Measurements from ENCODE around the gene OPCML.

DNA sequence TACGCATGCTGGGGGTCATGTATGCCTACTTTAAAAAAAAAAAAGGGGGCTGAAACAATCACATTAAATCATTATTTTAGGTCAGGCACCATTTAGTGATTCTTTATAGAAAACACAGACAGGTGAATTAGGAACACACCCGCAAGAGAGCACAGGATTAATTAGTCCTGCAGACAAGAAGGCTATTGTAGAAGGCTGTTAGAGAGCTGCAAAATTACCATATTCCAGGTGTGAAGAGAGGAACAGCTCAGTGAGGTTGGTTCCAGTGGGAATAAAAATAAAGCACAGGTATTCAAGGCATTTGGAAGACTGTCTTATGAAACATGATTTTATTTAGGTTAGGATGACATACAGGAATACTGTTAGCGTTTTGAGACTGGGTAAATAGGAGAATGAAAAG is 649.1 kb downstream of the OPCML start:
- TF ChIP-seq REST (IDR thresholded peaks at IDR 0.05; ENCODE audit: unreplicated experiment): no peak
- TF ChIP-seq, protein P1, sequence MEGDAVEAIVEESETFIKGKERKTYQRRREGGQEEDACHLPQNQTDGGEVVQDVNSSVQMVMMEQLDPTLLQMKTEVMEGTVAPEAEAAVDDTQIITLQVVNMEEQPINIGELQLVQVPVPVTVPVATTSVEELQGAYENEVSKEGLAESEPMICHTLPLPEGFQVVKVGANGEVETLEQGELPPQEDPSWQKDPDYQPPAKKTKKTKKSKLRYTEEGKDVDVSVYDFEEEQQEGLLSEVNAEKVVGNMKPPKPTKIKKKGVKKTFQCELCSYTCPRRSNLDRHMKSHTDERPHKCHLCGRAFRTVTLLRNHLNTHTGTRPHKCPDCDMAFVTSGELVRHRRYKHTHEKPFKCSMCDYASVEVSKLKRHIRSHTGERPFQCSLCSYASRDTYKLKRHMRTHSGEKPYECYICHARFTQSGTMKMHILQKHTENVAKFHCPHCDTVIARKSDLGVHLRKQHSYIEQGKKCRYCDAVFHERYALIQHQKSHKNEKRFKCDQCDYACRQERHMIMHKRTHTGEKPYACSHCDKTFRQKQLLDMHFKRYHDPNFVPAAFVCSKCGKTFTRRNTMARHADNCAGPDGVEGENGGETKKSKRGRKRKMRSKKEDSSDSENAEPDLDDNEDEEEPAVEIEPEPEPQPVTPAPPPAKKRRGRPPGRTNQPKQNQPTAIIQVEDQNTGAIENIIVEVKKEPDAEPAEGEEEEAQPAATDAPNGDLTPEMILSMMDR (conservative IDR thresholded peaks at IDR 0.05; ENCODE audit: low read depth in 2 of 2): no peak
- no peak for TF ChIP-seq EZH2 (IDR thresholded peaks at IDR 0.05; ENCODE audit: low read depth, unreplicated experiment)
- TF ChIP-seq POLR2AphosphoS5 (IDR thresholded peaks at IDR 0.05; ENCODE audit: low read depth): no peak
- no peak for TF ChIP-seq EZH2phosphoT487 (IDR thresholded peaks at IDR 0.05; ENCODE audit: unreplicated experiment)
- TF ChIP-seq CREB1 (CRISPR knock-in tag; IDR thresholded peaks at IDR 0.05; ENCODE audit: low read depth): no peak
- TF ChIP-seq, protein P2, sequence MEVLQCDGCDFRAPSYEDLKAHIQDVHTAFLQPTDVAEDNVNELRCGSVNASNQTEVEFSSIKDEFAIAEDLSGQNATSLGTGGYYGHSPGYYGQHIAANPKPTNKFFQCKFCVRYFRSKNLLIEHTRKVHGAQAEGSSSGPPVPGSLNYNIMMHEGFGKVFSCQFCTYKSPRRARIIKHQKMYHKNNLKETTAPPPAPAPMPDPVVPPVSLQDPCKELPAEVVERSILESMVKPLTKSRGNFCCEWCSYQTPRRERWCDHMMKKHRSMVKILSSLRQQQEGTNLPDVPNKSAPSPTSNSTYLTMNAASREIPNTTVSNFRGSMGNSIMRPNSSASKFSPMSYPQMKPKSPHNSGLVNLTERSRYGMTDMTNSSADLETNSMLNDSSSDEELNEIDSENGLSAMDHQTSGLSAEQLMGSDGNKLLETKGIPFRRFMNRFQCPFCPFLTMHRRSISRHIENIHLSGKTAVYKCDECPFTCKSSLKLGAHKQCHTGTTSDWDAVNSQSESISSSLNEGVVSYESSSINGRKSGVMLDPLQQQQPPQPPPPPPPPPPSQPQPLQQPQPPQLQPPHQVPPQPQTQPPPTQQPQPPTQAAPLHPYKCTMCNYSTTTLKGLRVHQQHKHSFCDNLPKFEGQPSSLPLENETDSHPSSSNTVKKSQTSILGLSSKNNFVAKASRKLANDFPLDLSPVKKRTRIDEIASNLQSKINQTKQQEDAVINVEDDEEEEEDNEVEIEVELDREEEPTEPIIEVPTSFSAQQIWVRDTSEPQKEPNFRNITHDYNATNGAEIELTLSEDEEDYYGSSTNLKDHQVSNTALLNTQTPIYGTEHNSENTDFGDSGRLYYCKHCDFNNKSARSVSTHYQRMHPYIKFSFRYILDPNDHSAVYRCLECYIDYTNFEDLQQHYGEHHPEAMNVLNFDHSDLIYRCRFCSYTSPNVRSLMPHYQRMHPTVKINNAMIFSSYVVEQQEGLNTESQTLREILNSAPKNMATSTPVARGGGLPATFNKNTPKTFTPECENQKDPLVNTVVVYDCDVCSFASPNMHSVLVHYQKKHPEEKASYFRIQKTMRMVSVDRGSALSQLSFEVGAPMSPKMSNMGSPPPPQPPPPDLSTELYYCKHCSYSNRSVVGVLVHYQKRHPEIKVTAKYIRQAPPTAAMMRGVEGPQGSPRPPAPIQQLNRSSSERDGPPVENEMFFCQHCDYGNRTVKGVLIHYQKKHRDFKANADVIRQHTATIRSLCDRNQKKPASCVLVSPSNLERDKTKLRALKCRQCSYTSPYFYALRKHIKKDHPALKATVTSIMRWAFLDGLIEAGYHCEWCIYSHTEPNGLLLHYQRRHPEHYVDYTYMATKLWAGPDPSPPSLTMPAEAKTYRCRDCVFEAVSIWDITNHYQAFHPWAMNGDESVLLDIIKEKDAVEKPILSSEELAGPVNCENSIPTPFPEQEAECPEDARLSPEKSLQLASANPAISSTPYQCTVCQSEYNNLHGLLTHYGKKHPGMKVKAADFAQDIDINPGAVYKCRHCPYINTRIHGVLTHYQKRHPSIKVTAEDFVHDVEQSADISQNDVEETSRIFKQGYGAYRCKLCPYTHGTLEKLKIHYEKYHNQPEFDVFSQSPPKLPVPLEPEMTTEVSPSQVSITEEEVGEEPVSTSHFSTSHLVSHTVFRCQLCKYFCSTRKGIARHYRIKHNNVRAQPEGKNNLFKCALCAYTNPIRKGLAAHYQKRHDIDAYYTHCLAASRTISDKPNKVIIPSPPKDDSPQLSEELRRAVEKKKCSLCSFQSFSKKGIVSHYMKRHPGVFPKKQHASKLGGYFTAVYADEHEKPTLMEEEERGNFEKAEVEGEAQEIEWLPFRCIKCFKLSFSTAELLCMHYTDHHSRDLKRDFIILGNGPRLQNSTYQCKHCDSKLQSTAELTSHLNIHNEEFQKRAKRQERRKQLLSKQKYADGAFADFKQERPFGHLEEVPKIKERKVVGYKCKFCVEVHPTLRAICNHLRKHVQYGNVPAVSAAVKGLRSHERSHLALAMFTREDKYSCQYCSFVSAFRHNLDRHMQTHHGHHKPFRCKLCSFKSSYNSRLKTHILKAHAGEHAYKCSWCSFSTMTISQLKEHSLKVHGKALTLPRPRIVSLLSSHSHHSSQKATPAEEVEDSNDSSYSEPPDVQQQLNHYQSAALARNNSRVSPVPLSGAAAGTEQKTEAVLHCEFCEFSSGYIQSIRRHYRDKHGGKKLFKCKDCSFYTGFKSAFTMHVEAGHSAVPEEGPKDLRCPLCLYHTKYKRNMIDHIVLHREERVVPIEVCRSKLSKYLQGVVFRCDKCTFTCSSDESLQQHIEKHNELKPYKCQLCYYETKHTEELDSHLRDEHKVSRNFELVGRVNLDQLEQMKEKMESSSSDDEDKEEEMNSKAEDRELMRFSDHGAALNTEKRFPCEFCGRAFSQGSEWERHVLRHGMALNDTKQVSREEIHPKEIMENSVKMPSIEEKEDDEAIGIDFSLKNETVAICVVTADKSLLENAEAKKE (CRISPR knock-in tag; IDR thresholded peaks at IDR 0.05): no peak
- no peak for TF ChIP-seq NANOG (IDR thresholded peaks at IDR 0.05; ENCODE audit: borderline replicate concordance)
- no peak for TF ChIP-seq JUNB (IDR thresholded peaks at IDR 0.05; ENCODE audit: unreplicated experiment)

All from GM23338 (cell line).